Measurements from ENCODE around the gene HIGD1B. TPM values are rescaled to one million over a fixed set of nuclear protein-coding genes. Genes with fewer than 3 reads are reported as not detected.

The HIGD1B gene
- total and polyA plus RNA-seq, 2 of the 4 experiments (the other 2 are of a cell fraction), result not detected

- ChIA-PET CTCF (interaction anchor here (0.6 to 4.8 kb wide), 4 partner anchors 81 to 121 kb away, joined by 3 to 25 read pairs (median 4); no protein-coding TSS in a partner anchor), POLR2A (ENCODE audit: unreplicated experiment) (no interaction called here)
- Histone ChIP-seq H3K79me1 (ENCODE audit: low read depth in 1 of 2, low read length in 2 of 2) (peaks cover 0 to 9% of the 10 kb centered on the region in 2 experiments; a peak in 1 of 4 replicates), H3K14ac (replicated peaks; ENCODE audit: low read depth, low read length) (no peak overlapping the region), H2BK20ac (ENCODE audit: low read depth, low read length) (no peak overlapping the region), H3K18ac (ENCODE audit: low read depth, low read length) (no peak overlapping the region), H3K4me2 (ENCODE audit: low read depth, low read length) (no peak overlapping the region), H3K56ac (ENCODE audit: extremely low read depth, insufficient read depth, low read length) (no peak overlapping the region), H3K23ac (ENCODE audit: low read depth, low read length) (no peak overlapping the region), H2BK15ac (ENCODE audit: low read depth, low read length) (no peak overlapping the region), H2BK5ac (ENCODE audit: low read depth, low read length, poor library complexity, severe bottlenecking) (no peak overlapping the region), H3K9me3 (ENCODE audit: control insufficient read depth, insufficient read depth, low read length) (no peaks in the 10 kb centered on the region), H4K8ac (ENCODE audit: low read depth in 2 of 2, low read length in 2 of 2) (no peak overlapping the region), H2BK120ac (ENCODE audit: low read depth, low read length) (no peak overlapping the region), H3K9ac (ENCODE audit: low read depth, low read length) (no peak overlapping the region), H3K36me3 (ENCODE audit: control insufficient read depth, insufficient read depth, low read length) (peaks cover 53% of the 10 kb centered on the region), H3K4me3 (ENCODE audit: insufficient read depth, low read depth, low read length) (no peak overlapping the region), H4K91ac (ENCODE audit: insufficient read depth, low read depth, low read length) (no peak overlapping the region), H3K27me3 (ENCODE audit: control insufficient read depth, insufficient read depth, low read length) (no peaks in the 10 kb centered on the region), H4K20me1 (ENCODE audit: insufficient read depth, low read length) (no peaks in the 10 kb centered on the region; the same call in 1 of the 2 replicates), H3K4ac (ENCODE audit: low read depth, low read length) (no peak overlapping the region), H2AK5ac (ENCODE audit: low read depth, low read length) (no peak overlapping the region), H2AFZ (replicated peaks; ENCODE audit: low read length, poor library complexity) (no peak overlapping the region), H2AK9ac (replicated peaks; ENCODE audit: low read depth, low read length, poor library complexity) (no peak overlapping the region), H3K4me1 (ENCODE audit: control insufficient read depth, insufficient read depth, low read length) (no peaks in the 10 kb centered on the region), H3K27ac (ENCODE audit: insufficient read depth, low read length) (no peak overlapping the region), H4K5ac (ENCODE audit: low read depth, low read length) (no peak overlapping the region), H3K9me1 (ENCODE audit: insufficient read depth, low read length) (no peaks in the 10 kb centered on the region)
- DNase-seq (peak; percentile 73), ATAC-seq (ENCODE audit: low read depth) (peak; percentile 89)
- no CpG with 5 or more reads among the region's 1 CpG for WGBS, 2 experiments (ENCODE audit: extremely low coverage in 2 of 2, insufficient read length in 1 of 2)
- intact Hi-C loops (cut with micrococcal nuclease) (loop anchor here (1.0 kb wide), 3 partner anchors 13 to 90 kb away; no protein-coding TSS in a partner anchor), in situ Hi-C loops (cut with MboI; ENCODE audit: low sequenced_read_pairs) (no loop called here), dilution Hi-C loops (cut with HindIII; ENCODE audit: low sequenced_read_pairs, unreplicated experiment) (no loop called here)
- TF ChIP-seq USF2 (IDR thresholded peaks at IDR 0.05; ENCODE audit: low read depth, low read length), result no peak
- no peak for TF ChIP-seq CHD1 (IDR thresholded peaks at IDR 0.05; ENCODE audit: low read depth, low read length)
- TF ChIP-seq BHLHE40 (IDR thresholded peaks at IDR 0.05; ENCODE audit: low read depth, low read length), result no peak
- TF ChIP-seq FOS (IDR thresholded peaks at IDR 0.05; ENCODE audit: low read depth, low read length), result no peak
- TF ChIP-seq RAD21 (IDR thresholded peaks at IDR 0.05; ENCODE audit: low read length), result peak; percentile 82
- TF ChIP-seq RFX5 (IDR thresholded peaks at IDR 0.05; ENCODE audit: low read depth, low read length), result no peak
- no peak for TF ChIP-seq RCOR1 (IDR thresholded peaks at IDR 0.05; ENCODE audit: insufficient replicate concordance, low read length)
- no peak for TF ChIP-seq MAFK (IDR thresholded peaks at IDR 0.05; ENCODE audit: low read depth, low read length)
- TF ChIP-seq ELK1 (IDR thresholded peaks at IDR 0.05; ENCODE audit: borderline replicate concordance, low read depth, low read length), result no peak
- no peak for TF ChIP-seq CEBPB (IDR thresholded peaks at IDR 0.05; ENCODE audit: low read depth, low read length)
- no peak for TF ChIP-seq POLR2A (IDR thresholded peaks at IDR 0.05; ENCODE audit: low read depth, low read length)
- TF ChIP-seq SMC3 (IDR thresholded peaks at IDR 0.05; ENCODE audit: low read depth, low read length), result peak; percentile 98
- TF ChIP-seq MAZ (IDR thresholded peaks at IDR 0.05; ENCODE audit: borderline replicate concordance, low read depth, low read length), result no peak
- TF ChIP-seq NFE2L2 (IDR thresholded peaks at IDR 0.05; ENCODE audit: low read depth, low read length), result no peak
- TF ChIP-seq CTCF (conservative IDR thresholded peaks at IDR 0.05; ENCODE audit: low read depth, low read length), result peak; percentile 89
- no peak for TF ChIP-seq MXI1 (IDR thresholded peaks at IDR 0.05; ENCODE audit: borderline replicate concordance, low read depth, low read length)
- no TSS peak for BruUV-seq (replicated peaks)
Measured at GRCh38 chr17:44865231-44865660, 17.6 kb downstream of the HIGD1B start.

All from IMR-90 (cell line).